ENCODE measurements around the gene COL8A2.

The COL8A2 gene

GRCh38 chr1:36122062-36123030, 2.7 kb downstream of the COL8A2 start:
- TF ChIP-seq TAF1 (IDR thresholded peaks at IDR 0.05; ENCODE audit: borderline replicate concordance, insufficient read depth, low read length) (no peak), SIN3A (IDR thresholded peaks at IDR 0.05; ENCODE audit: borderline replicate concordance, insufficient read depth, low read length) (no peak), FOXP2 (optimal IDR thresholded peaks at IDR 0.05; ENCODE audit: borderline replicate concordance, extremely low read depth, extremely low read length, insufficient read depth) (no peak), POLR2AphosphoS5 (IDR thresholded peaks at IDR 0.05; ENCODE audit: low read depth, low read length) (no peak)
- TF ChIP-seq, protein P1, sequence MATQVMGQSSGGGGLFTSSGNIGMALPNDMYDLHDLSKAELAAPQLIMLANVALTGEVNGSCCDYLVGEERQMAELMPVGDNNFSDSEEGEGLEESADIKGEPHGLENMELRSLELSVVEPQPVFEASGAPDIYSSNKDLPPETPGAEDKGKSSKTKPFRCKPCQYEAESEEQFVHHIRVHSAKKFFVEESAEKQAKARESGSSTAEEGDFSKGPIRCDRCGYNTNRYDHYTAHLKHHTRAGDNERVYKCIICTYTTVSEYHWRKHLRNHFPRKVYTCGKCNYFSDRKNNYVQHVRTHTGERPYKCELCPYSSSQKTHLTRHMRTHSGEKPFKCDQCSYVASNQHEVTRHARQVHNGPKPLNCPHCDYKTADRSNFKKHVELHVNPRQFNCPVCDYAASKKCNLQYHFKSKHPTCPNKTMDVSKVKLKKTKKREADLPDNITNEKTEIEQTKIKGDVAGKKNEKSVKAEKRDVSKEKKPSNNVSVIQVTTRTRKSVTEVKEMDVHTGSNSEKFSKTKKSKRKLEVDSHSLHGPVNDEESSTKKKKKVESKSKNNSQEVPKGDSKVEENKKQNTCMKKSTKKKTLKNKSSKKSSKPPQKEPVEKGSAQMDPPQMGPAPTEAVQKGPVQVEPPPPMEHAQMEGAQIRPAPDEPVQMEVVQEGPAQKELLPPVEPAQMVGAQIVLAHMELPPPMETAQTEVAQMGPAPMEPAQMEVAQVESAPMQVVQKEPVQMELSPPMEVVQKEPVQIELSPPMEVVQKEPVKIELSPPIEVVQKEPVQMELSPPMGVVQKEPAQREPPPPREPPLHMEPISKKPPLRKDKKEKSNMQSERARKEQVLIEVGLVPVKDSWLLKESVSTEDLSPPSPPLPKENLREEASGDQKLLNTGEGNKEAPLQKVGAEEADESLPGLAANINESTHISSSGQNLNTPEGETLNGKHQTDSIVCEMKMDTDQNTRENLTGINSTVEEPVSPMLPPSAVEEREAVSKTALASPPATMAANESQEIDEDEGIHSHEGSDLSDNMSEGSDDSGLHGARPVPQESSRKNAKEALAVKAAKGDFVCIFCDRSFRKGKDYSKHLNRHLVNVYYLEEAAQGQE (IDR thresholded peaks at IDR 0.05; ENCODE audit: insufficient read depth in 1 of 2, low read depth in 2 of 2, low read length in 2 of 2) = no peak

DNA sequence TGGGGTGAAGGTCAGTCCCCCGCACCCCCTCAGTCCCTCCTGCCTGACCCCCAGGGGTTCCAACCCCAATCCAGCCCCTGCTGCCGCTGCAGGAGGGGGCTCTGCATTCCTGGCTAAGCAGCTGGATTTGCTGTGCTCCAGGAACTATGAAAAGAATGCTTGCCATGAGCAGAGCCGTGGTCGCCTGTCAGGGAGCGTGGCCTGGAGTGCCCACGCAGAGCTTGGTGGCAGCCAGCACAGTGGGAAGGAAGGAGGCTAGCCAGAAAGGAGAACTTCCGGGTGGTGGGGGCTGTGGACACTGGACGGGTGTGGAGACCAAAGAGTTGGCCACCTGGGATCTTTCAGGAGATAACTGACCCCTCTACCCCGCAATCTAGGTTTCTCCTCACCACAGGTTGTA, 5.6 kb downstream of the COL8A2 start:
- TF ChIP-seq POLR2AphosphoS5 (IDR thresholded peaks at IDR 0.05; ENCODE audit: low read depth, low read length) = no peak
- no peak for TF ChIP-seq TAF1 (IDR thresholded peaks at IDR 0.05; ENCODE audit: borderline replicate concordance, insufficient read depth, low read length)
- TF ChIP-seq, protein P1 (IDR thresholded peaks at IDR 0.05; ENCODE audit: insufficient read depth in 1 of 2, low read depth in 2 of 2, low read length in 2 of 2) = no peak
- no peak for TF ChIP-seq SIN3A (IDR thresholded peaks at IDR 0.05; ENCODE audit: borderline replicate concordance, insufficient read depth, low read length)
- TF ChIP-seq FOXP2 (optimal IDR thresholded peaks at IDR 0.05; ENCODE audit: borderline replicate concordance, extremely low read depth, extremely low read length, insufficient read depth) = no peak

DNA sequence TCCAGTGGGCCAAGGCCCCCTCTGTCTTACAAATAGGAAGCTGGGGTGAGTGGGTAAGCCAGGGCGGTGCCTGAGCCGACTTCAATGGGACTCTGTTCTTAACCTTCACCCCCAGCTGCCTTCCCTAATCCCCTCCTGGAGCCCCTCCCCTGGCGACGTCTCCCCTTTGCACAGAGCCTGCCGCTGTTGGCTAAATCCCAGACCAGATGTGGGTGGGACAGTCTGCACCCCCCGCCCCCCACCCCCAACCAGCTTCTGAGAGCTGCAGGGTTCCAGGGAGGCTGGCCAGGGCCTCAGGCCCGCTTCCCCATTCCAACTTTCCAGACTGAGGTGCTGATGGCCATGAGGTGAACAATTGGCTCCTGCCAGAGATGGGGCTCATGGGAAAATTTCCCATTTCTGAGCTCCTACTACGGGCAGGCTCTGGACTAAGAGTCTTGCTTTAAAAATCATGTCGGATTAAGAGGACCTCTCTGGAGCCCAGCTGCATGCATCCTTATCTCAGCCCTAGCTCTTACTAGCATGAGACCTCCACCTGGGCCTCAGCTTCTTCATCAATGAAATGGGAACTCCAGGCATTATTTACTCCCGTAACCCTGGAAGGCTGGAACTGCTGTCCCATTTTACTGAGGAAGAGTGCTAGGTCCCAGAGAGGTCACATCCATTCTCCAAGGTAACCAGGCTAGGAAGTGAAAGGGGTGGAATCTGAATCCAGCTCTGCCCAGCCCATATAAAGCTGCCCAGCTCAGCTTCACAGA, 6.4 kb downstream of the COL8A2 start:
- TF ChIP-seq SIN3A (IDR thresholded peaks at IDR 0.05; ENCODE audit: borderline replicate concordance, insufficient read depth, low read length) (no peak), POLR2AphosphoS5 (IDR thresholded peaks at IDR 0.05; ENCODE audit: low read depth, low read length) (no peak), TAF1 (IDR thresholded peaks at IDR 0.05; ENCODE audit: borderline replicate concordance, insufficient read depth, low read length) (no peak), FOXP2 (optimal IDR thresholded peaks at IDR 0.05; ENCODE audit: borderline replicate concordance, extremely low read depth, extremely low read length, insufficient read depth) (no peak)
- TF ChIP-seq, protein P1 (IDR thresholded peaks at IDR 0.05; ENCODE audit: insufficient read depth in 1 of 2, low read depth in 2 of 2, low read length in 2 of 2) = no peak

GRCh38 chr1:36116901-36117300, 8.1 kb downstream of the COL8A2 start:
- TF ChIP-seq POLR2AphosphoS5 (IDR thresholded peaks at IDR 0.05; ENCODE audit: low read depth, low read length) = no peak
- TF ChIP-seq, protein P1 (IDR thresholded peaks at IDR 0.05; ENCODE audit: insufficient read depth in 1 of 2, low read depth in 2 of 2, low read length in 2 of 2) = no peak
- no peak for TF ChIP-seq SIN3A (IDR thresholded peaks at IDR 0.05; ENCODE audit: borderline replicate concordance, insufficient read depth, low read length)
- TF ChIP-seq FOXP2 (optimal IDR thresholded peaks at IDR 0.05; ENCODE audit: borderline replicate concordance, extremely low read depth, extremely low read length, insufficient read depth) = no peak
- TF ChIP-seq TAF1 (IDR thresholded peaks at IDR 0.05; ENCODE audit: borderline replicate concordance, insufficient read depth, low read length) = no peak
